22Rv1 (cell line): Measurements from ENCODE around the gene SPHK2.
A peak's percentile ranks its signal among the peaks of the same experiment; 100 is the strongest.

Experiments
- H3K27ac ChIP-seq: fragments of 450-650 bp; 2 replicates; pipeline ENCODE4 v1.5.1; 2017
- CTCF ChIP-seq: fragments of 450-650 bp; IDR thresholded peaks from 2 replicates; pipeline ENCODE4 v1.5.1; 2017; ENCODE audit warnings: mild to moderate bottlenecking
- ZFX ChIP-seq: fragments of 450-650 bp; IDR thresholded peaks from 2 replicates; pipeline ENCODE4 v1.6.1; 2017; ENCODE audit warnings: antibody characterized with exemption, borderline replicate concordance

Gene SPHK2

GRCh38 chr19:48582168-48582567 is 37.1 kb upstream of the SPHK2 start:
- no peak overlapping the region for H3K27ac ChIP-seq
- TF ChIP-seq CTCF: no peak
- no peak for TF ChIP-seq ZFX

- H3K27ac ChIP-seq: no peak overlapping the region
- TF ChIP-seq CTCF (no peak), ZFX (no peak)
Measured at GRCh38 chr19:48587387-48587786, 31.9 kb upstream of the SPHK2 start.

- no peak overlapping the region for H3K27ac ChIP-seq
- TF ChIP-seq CTCF (peak; percentile 98), ZFX (no peak)
Measured at GRCh38 chr19:48588670-48589401, 30.5 kb upstream of the SPHK2 start.

- no peak for TF ChIP-seq CTCF
- no peak for TF ChIP-seq ZFX
- no peak overlapping the region for H3K27ac ChIP-seq
Measured at GRCh38 chr19:48591021-48591420, 28.3 kb upstream of the SPHK2 start.

- no peak overlapping the region for H3K27ac ChIP-seq
- TF ChIP-seq CTCF (no peak), ZFX (no peak)
Measured at GRCh38 chr19:48595171-48595570, 24.1 kb upstream of the SPHK2 start.

- TF ChIP-seq CTCF (no peak), ZFX (no peak)
- H3K27ac ChIP-seq: no peak overlapping the region
Measured at GRCh38 chr19:48595833-48596232, 23.5 kb upstream of the SPHK2 start.

GRCh38 chr19:48596237-48596636 is 23.1 kb upstream of the SPHK2 start:
- H3K27ac ChIP-seq: no peak overlapping the region
- no peak for TF ChIP-seq CTCF
- TF ChIP-seq ZFX: no peak
